Heart right ventricle (tissue), 16 donors: ENCODE data around the gene TSEN54. TPM values are rescaled to one million over a fixed set of nuclear protein-coding genes. Genes with fewer than 3 reads are reported as not detected.

Experiments used
- ATAC-seq, 8 donors: fragments of 200-7000 bp; cut with Tn5 transposase; one replicate each; pipeline ENCODE4 v1.9.1; 2020; ENCODE audit warnings: mild to moderate bottlenecking in 8 of 8, moderate library complexity in 8 of 8, moderate number of reproducible peaks in 1 of 8
- DNase-seq, 2 donors: peaks; one replicate each; pipeline ENCODE4 v3.0.0-alpha.2; 2020
- H3K27ac ChIP-seq, 10 donors: fragments of 200-600 bp; sonication (generic) in 2 of 10; one replicate each; pipeline versions ENCODE4 v1.5.0 to v1.8.0; 2020 to 2022; ENCODE audit warnings: mild to moderate bottlenecking in 3 of 10
- H3K27me3 ChIP-seq, 7 donors: fragments of 200-600 bp; one replicate each; pipeline ENCODE4 v1.8.0; 2021 to 2022; ENCODE audit warnings: mild to moderate bottlenecking in 2 of 7
- H3K36me3 ChIP-seq, 9 donors: fragments of 200-600 bp; sonication (generic) in 1 of 9; one replicate each; pipeline versions ENCODE4 v1.5.0 to v1.8.0; 2020 to 2022; ENCODE audit warnings: mild to moderate bottlenecking in 2 of 9
- H3K4me1 ChIP-seq, 9 donors: fragments of 200-600 bp; sonication (generic) in 1 of 9; one replicate each; pipeline versions ENCODE4 v1.5.0 to v1.8.0; 2020 to 2022; ENCODE audit warnings: mild to moderate bottlenecking in 4 of 9
- H3K4me3 ChIP-seq, 10 donors: fragments of 200-600 bp; sonication (generic) in 2 of 10; one replicate each; pipeline versions ENCODE4 v1.5.0 to v1.8.0; 2020 to 2022; ENCODE audit warnings: mild to moderate bottlenecking in 7 of 10, moderate library complexity in 2 of 10
- H3K9me3 ChIP-seq, 11 donors: fragments of 200-600 bp in 10 of 11; sonication (generic) in 2 of 11; one replicate each; pipeline versions ENCODE4 v1.5.0 to v1.8.0; 2013 to 2022; ENCODE audit warnings: mild to moderate bottlenecking in 2 of 11, control low read depth in 1 of 11, moderate library complexity in 1 of 11
- CTCF ChIP-seq, 9 donors: fragments of 200-600 bp; sonication (generic) in 2 of 9; IDR thresholded peaks; one replicate each; pipeline versions ENCODE4 v1.5.0 to v1.8.0; 2021 to 2022; ENCODE audit warnings: antibody characterized with exemption in 9 of 9, mild to moderate bottlenecking in 5 of 9, moderate library complexity in 1 of 9
- WGBS, 2 donors: extraction: QIAGEN DNeasy Blood & Tissue Kit; methylation state at CpG; one replicate each; pipeline ENCODE4 v1.1.7; 2013; ENCODE audit warnings: inconsistent platforms in 1 of 2; 5-methylcytosine and 5-hydroxymethylcytosine counted together
- intact Hi-C, 10 donors: fragments of 100-400 bp; cut with DNase I; formaldehyde crosslinking; loops; one replicate each; pipeline versions ENCODE4 v1.11.1 to v1.14.2; 2022
- polyA plus RNA-seq, 2 donors: library from polyadenylated mRNA; stranded (reverse); fragments of 200-250 nt; gene quantifications; one replicate each; pipeline ENCODE4 v1.2.3, GENCODE V29; 2013
- total RNA-seq, 10 donors: library from RNA; stranded (reverse); fragmentation: NEBNext Ultra II Directional in 3 of 10; extraction: Animal tissue kit (Norgen Biotek cat#: 25700) in 3 of 10; gene quantifications; one replicate each; pipeline versions ENCODE4 v1.2.1 to v1.2.4, GENCODE V29; 2021 to 2023
- donor health status: Arrhythmogenic right ventricular cardiomyopathy.
- donor health status: ischemic (EF 13 %, LVEDD 7.1; RV severe dilation, severe dysfunction).
- donor health status: healthy with polysubstance abuse.
- donor health status: DM: no; HTN: yes; CAD: no.
- donor health status: DM: no; HTN: no; CAD: no.
- donor health status: ischemic (EF 25% LVEDD 6.9; RV normal size, moderate dysfunction).
- donor health status: ischemic (EF 25% LVEDD 5.7; RV mildly dilated, moderate dysfunction).
- donor health status: healthy.
- donor health status: DM: yes; HTN: yes; CAD: no.
- donor health status: Ischemic cardiomyopathy.
- donor health status: ischemic (EF 35%, LVEDD 5.7; RV mildly dilated, moderate dysfunction).
- donor health status: nonischemic (EF 11% LVEDD 7.7; RV severe dilation, severe dysfunction).
- donor health status: DM: yes; HTN: yes; CAD: no.
- donor health status: PGD.
- donor health status: ischemic (EF 29% LVEDD 5.4; RV normal size, mild dysfunction).
- donor health status: nonischemic (EF 23%, LVEDD 6.1; RV moderate dilation, normal function).

Gene TSEN54
- total and polyA plus RNA-seq, 12 donors: 4.2 to 18.1 (median 6.7) TPM

GRCh38 chr17:75570772-75571171 lies 54.4 kb downstream of the TSEN54 start:
- Histone ChIP-seq H3K4me1 (peaks cover 0 to 18% (median 0%) of the 10 kb centered on the region in 9 donors), H3K9me3 (no peaks in the 10 kb centered on the region), H3K27ac (peak overlapping the region in 5 of 10 donors; percentile 35 to 88 (median 47)), H3K36me3 (no peaks in the 10 kb centered on the region), H3K4me3 (no peak overlapping the region), H3K27me3 (no peaks in the 10 kb centered on the region)
- DNase-seq: no peak
- intact Hi-C loops: no loop called here
- TF ChIP-seq CTCF (IDR thresholded peaks at IDR 0.05): no peak
- 92% methylated on average over 11 of the region's 11 CpGs for WGBS, 2 donors
- peak in 2 of 8 donors; percentile 3 to 18 for ATAC-seq

DNA sequence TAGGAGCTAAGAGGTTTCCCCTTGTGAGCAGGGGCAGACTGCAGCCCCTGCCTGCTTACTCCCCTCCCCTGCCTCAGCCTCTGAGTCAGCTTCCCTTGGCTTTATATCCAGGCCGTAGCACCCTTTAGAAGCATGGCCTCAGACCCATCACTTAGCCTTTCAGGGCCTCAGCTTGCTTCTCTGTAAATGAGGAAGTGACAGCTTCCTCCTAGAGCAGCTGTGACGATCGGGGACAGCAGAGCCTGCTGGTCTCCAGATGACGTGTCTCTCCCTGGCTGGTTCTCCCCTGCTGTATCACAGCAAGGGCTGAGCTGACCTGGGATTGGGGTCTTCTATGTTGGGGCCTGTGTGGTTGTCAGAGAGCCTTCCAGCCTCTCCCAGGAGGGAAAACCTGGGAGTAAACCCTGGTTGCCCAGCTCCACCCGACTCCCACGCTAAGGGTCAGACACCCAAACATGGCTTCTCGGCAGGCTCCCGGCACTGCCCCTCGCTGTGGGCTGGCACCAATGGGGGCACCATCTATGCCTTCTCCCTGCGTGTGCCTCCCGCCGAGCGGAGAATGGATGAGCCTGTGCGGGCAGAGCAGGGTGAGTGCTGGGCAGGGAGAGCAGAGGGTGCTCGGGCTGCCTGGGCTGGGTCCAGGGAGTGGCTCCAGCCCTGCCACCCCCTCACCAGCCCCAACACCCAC lies 55.0 kb downstream of the TSEN54 start:
- intact Hi-C loops: no loop called here
- H3K4me1 ChIP-seq: peaks cover 0 to 18% (median 0%) of the 10 kb centered on the region in 9 donors
- peak in 7 of 8 donors; percentile 46 to 80 (median 63) for ATAC-seq
- DNase-seq: peak in 1 of 2 donors; percentile 48
- H3K4me3 ChIP-seq: no peak overlapping the region
- 82 to 85% methylated on average over 15 of the region's 15 CpGs for WGBS, 2 donors
- no peaks in the 10 kb centered on the region for H3K36me3 ChIP-seq
- H3K9me3 ChIP-seq: no peaks in the 10 kb centered on the region
- TF ChIP-seq CTCF (IDR thresholded peaks at IDR 0.05): no peak
- peak overlapping the region in 5 of 10 donors; percentile 47 to 88 (median 48) for H3K27ac ChIP-seq
- no peaks in the 10 kb centered on the region for H3K27me3 ChIP-seq

DNA sequence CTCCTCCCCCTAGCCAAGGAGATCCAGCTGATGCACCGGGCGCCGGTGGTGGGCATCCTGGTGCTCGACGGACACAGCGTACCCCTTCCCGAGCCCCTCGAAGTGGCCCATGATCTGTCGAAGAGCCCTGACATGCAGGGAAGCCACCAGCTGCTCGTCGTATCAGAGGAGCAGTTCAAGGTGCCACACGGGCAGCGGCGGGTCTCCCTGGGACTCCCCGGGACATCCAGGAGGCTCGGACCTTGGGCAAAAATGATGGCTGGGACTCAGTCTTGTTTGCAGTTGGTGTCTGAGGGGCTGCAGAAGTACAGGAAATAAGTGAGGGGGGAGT lies 55.5 kb downstream of the TSEN54 start:
- Histone ChIP-seq H3K9me3 (no peaks in the 10 kb centered on the region), H3K4me3 (no peak overlapping the region), H3K27me3 (no peaks in the 10 kb centered on the region), H3K4me1 (peaks cover 0 to 18% (median 0%) of the 10 kb centered on the region in 9 donors), H3K27ac (peak overlapping the region in 1 of 10 donors; percentile 88), H3K36me3 (no peaks in the 10 kb centered on the region)
- ATAC-seq: no peak
- DNase-seq: no peak
- 85 to 94% methylated on average over 16 of the region's 16 CpGs for WGBS, 2 donors
- intact Hi-C loops: no loop called here
- no peak for TF ChIP-seq CTCF (IDR thresholded peaks at IDR 0.05)

DNA sequence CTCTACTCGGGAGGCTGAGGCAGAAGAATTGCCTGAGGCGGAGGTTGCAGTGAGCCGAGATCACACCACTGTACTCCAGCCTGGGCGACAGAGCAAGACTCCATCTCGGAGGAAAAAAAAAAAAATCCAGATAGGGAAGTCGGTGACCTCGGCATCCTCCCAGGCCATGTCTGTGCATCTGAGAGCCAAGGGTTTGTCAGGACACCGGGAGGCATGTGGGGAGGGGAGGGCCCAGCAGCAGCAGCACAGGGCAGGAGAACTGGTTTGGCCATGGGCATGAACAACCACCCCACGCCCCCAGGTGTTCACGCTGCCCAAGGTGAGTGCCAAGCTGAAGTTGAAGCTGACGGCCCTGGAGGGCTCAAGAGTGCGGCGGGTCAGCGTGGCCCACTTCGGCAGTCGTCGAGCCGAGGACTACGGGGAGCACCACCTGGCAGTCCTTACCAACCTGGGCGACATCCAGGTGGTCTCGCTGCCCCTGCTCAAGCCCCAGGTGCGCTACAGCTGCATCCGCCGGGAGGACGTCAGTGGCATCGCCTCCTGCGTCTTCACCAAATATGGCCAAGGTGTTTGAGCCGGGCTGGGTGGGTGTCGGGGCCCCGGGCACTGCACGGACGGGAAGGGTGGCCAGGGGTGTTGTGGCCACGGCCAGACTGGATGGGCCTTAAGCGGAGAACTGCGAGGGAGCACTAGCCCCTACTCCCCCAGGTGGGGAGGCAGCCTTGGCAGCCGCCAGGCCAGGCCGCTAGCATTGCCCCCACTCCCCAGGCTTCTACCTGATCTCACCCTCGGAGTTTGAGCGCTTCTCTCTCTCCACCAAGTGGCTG lies 56.6 kb downstream of the TSEN54 start:
- H3K4me1 ChIP-seq: peaks cover 0 to 18% (median 0%) of the 10 kb centered on the region in 9 donors
- intact Hi-C loops: no loop called here
- H3K27ac ChIP-seq: no peak overlapping the region
- WGBS, 2 donors: 95% methylated on average over 39 of the region's 39 CpGs
- no peak for TF ChIP-seq CTCF (IDR thresholded peaks at IDR 0.05)
- no peak for DNase-seq
- H3K36me3 ChIP-seq: no peaks in the 10 kb centered on the region
- H3K4me3 ChIP-seq: no peak overlapping the region
- no peaks in the 10 kb centered on the region for H3K9me3 ChIP-seq
- no peaks in the 10 kb centered on the region for H3K27me3 ChIP-seq
- no peak for ATAC-seq
